ENCODE data around the gene AMER1.
A peak's percentile ranks its signal among the peaks of the same experiment; 100 is the strongest.

- TF ChIP-seq, protein P1, sequence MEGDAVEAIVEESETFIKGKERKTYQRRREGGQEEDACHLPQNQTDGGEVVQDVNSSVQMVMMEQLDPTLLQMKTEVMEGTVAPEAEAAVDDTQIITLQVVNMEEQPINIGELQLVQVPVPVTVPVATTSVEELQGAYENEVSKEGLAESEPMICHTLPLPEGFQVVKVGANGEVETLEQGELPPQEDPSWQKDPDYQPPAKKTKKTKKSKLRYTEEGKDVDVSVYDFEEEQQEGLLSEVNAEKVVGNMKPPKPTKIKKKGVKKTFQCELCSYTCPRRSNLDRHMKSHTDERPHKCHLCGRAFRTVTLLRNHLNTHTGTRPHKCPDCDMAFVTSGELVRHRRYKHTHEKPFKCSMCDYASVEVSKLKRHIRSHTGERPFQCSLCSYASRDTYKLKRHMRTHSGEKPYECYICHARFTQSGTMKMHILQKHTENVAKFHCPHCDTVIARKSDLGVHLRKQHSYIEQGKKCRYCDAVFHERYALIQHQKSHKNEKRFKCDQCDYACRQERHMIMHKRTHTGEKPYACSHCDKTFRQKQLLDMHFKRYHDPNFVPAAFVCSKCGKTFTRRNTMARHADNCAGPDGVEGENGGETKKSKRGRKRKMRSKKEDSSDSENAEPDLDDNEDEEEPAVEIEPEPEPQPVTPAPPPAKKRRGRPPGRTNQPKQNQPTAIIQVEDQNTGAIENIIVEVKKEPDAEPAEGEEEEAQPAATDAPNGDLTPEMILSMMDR (IDR thresholded peaks at IDR 0.05): peak in 1 of 4 experiments; percentile 17
- TF ChIP-seq POLR2A (IDR thresholded peaks at IDR 0.05) (peak; percentile 40), POLR2AphosphoS5 (IDR thresholded peaks at IDR 0.05) (peak; percentile 64)
These were observed 410 bp upstream of the AMER1 start for GRCh38 chrX:64205735-64206501.

All from prostate gland (tissue), 2 donors.